ENCODE results near the gene PSMB11.

Gene PSMB11

DNA sequence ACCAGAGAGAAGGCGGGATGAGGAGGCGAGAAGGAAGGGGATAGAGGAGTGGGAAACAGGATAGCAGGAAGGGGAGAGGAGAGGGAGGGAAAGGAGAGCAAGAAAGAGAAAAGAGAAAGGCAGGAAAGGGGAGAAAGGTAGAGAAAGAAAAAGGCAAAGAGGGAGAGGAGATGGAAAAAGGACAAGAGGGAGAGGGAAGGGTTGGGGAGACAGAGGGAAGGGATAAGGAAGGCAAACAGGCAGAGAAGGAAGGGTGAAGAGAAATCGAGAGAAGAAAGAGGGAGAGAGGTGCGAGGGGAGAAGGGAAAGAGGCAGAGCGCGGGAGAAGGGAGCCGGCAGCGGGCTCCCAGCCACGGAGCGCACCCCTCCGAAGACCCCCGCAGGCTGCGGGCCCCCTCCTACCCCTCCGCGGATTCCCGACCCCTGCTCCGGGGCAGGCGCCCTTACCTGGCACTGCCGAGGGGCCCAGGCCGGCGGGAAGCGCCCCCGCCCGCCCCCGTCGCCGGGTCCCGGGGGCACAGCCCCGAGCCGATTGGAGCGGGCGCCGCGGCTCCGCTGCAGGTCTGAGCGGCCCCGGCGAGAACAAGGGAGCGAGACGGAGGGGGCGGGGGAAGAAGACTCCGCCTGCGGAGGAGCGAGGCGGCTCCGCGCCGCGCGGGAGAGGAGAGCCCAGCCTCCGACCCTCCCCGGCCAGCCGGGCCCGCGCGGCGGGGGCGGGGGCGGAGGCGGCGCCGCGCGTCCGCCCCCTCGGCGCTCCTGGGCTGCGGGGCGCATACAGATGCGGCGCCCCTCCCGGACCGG lies 15.1 kb downstream of the PSMB11 start, which contains the start of gene CDH24:
Gene CDH24 (minus strand): TSS at position 565 of the 801 bp plus-strand sequence. CDS start 1,787 bp downstream, outside the sequence.
- Histone ChIP-seq H3K27me3 (ENCODE audit: control insufficient read depth, low read length) (peaks cover 6% of the 10 kb centered on the region; the same call in 1 of the 2 replicates), H3K9me3 (ENCODE audit: control insufficient read depth, insufficient read depth, low read length) (no peaks in the 10 kb centered on the region), H3K27ac (ENCODE audit: low read depth, low read length) (no peak within 1 kb of the TSS), H3K4me3 (ENCODE audit: low read length) (peak within 1 kb of the TSS; percentile 76), H3K4me2 (ENCODE audit: low read length) (peak within 1 kb of the TSS; percentile 95), H3K36me3 (ENCODE audit: control insufficient read depth, low read length) (peaks cover 28% of the 10 kb centered on the region), H3K9me2 (replicated peaks; ENCODE audit: control insufficient read depth, low read length) (no peaks in the 10 kb centered on the region), H3K4me1 (ENCODE audit: control insufficient read depth, low read length) (peaks cover 26% of the 10 kb centered on the region), H3K79me2 (ENCODE audit: control insufficient read depth, low read length) (no peaks in the 10 kb centered on the region), H3F3A (ENCODE audit: control insufficient read depth, insufficient read depth) (peaks cover 26% of the 10 kb centered on the region), H4K20me1 (ENCODE audit: control insufficient read depth, insufficient read depth, low read depth, low read length) (no peaks in the 10 kb centered on the region)
- TF ChIP-seq, protein P1, sequence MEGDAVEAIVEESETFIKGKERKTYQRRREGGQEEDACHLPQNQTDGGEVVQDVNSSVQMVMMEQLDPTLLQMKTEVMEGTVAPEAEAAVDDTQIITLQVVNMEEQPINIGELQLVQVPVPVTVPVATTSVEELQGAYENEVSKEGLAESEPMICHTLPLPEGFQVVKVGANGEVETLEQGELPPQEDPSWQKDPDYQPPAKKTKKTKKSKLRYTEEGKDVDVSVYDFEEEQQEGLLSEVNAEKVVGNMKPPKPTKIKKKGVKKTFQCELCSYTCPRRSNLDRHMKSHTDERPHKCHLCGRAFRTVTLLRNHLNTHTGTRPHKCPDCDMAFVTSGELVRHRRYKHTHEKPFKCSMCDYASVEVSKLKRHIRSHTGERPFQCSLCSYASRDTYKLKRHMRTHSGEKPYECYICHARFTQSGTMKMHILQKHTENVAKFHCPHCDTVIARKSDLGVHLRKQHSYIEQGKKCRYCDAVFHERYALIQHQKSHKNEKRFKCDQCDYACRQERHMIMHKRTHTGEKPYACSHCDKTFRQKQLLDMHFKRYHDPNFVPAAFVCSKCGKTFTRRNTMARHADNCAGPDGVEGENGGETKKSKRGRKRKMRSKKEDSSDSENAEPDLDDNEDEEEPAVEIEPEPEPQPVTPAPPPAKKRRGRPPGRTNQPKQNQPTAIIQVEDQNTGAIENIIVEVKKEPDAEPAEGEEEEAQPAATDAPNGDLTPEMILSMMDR (IDR thresholded peaks at IDR 0.05; ENCODE audit: low read depth, low read length, poor library complexity, severe bottlenecking), result no peak
- TF ChIP-seq EZH2phosphoT487 (IDR thresholded peaks at IDR 0.05; ENCODE audit: borderline replicate concordance, low read length), result no peak

DNA sequence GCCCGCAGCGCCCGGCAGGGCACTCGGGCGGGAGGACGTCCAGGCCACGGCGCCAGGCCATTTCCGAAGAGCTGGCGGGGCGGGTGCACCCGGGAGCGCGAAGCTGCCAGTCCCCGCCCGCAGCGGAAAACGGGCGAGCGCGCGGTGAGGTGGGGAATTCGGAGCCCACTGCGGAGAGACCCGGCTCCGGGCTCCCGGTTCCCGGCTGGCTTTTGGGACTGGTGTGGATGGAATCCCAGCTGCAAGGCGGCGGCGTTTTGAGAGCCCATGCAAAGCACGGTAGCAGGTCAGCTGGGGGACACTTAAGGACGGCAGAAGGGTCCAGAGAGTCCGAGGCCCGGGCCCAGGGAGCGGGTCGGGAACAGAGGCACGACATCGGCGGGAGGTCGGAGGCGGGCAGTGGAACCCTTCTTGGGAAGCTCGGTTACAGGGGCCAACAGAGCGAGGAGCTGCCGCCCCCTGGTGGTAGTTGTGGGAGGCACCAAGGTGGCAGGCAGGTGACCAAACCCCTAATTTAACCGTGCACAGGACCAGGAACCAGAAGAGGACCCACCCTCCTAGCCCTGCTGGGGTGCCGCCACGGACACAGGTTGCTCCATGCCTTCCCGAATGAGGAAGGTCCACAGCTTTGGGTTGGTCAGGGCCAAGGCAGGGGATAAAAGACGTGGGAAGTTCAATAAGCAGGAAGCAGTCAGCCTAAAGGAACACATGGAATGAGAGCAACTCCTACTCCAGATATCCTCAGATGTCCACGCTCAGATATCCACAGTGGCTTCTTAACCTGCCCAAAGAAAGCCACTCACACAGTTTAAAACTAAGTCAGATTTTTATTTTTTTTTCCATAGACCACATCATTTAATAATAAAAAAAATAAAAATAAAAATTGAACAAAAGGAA lies 16.0 kb downstream of the PSMB11 start:
- no peak overlapping the region for H3K27ac ChIP-seq (ENCODE audit: low read depth, low read length)
- H3K4me3 ChIP-seq (ENCODE audit: low read length), result peak overlapping the region; percentile 76
- H3K4me1 ChIP-seq (ENCODE audit: control insufficient read depth, low read length), result peaks cover 26% of the 10 kb centered on the region
- peaks cover 30% of the 10 kb centered on the region for H3F3A ChIP-seq (ENCODE audit: control insufficient read depth, insufficient read depth)
- no peaks in the 10 kb centered on the region for H3K9me3 ChIP-seq (ENCODE audit: control insufficient read depth, insufficient read depth, low read length)
- H4K20me1 ChIP-seq (ENCODE audit: control insufficient read depth, insufficient read depth, low read depth, low read length), result no peaks in the 10 kb centered on the region
- H3K27me3 ChIP-seq (ENCODE audit: control insufficient read depth, low read length), result peaks cover 6% of the 10 kb centered on the region; the same call in 1 of the 2 replicates
- H3K79me2 ChIP-seq (ENCODE audit: control insufficient read depth, low read length), result no peaks in the 10 kb centered on the region
- no peak for TF ChIP-seq EZH2phosphoT487 (IDR thresholded peaks at IDR 0.05; ENCODE audit: borderline replicate concordance, low read length)
- TF ChIP-seq, protein P1 (IDR thresholded peaks at IDR 0.05; ENCODE audit: low read depth, low read length, poor library complexity, severe bottlenecking), result peak; percentile 96
- peak overlapping the region; percentile 95 for H3K4me2 ChIP-seq (ENCODE audit: low read length)
- H3K36me3 ChIP-seq (ENCODE audit: control insufficient read depth, low read length), result peaks cover 36% of the 10 kb centered on the region
- no peaks in the 10 kb centered on the region for H3K9me2 ChIP-seq (replicated peaks; ENCODE audit: control insufficient read depth, low read length)

DNA sequence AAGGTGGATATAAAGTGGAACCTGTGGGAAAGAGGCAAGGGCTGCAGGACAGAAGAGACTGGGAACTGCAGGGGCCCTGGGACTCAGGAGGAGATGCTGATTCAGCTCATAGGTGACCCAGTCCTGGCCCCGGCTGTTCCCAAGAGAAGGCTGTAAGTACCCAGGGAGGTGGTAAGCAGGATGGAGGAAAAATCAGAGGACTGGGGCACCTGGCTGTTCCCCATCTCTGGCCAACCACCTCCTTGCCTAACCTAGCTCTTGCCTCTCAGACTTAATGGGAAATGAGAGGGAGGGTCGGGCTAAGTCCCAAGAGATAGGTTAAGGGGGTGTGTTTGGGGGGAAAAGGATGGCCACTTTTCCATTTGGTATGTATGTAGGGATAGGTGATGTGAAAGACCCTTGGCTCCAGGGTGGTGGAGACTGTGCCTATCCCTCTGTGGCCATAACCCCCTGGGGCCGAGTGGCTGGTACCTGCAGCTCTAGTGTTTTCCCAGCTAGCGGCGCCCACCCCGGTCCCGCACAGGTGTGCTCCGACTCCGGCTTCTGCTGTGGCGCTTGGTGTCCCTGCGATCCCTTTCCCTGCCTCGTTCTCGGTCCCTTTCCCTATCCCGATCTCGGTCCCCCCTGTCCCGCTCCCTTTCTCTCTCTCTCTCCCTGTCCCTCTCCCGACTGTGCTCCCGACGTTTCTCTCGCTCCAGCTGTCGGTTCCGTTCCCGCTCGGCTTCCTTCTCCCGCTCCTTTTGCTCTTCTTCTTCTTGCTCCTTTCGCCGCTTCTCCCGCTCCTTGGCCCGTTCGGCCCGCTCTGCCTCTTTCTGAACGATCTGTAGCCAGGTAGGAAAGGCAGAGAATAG lies 16.9 kb downstream of the PSMB11 start:
- Histone ChIP-seq H4K20me1 (ENCODE audit: control insufficient read depth, insufficient read depth, low read depth, low read length) (no peaks in the 10 kb centered on the region), H3F3A (ENCODE audit: control insufficient read depth, insufficient read depth) (peaks cover 30% of the 10 kb centered on the region), H3K4me3 (ENCODE audit: low read length) (no peak overlapping the region), H3K36me3 (ENCODE audit: control insufficient read depth, low read length) (peaks cover 45% of the 10 kb centered on the region), H3K9me3 (ENCODE audit: control insufficient read depth, insufficient read depth, low read length) (no peaks in the 10 kb centered on the region), H3K9me2 (replicated peaks; ENCODE audit: control insufficient read depth, low read length) (no peaks in the 10 kb centered on the region), H3K27me3 (ENCODE audit: control insufficient read depth, low read length) (peaks cover 6% of the 10 kb centered on the region; the same call in 1 of the 2 replicates), H3K27ac (ENCODE audit: low read depth, low read length) (no peak overlapping the region; the same call in 1 of the 2 replicates), H3K79me2 (ENCODE audit: control insufficient read depth, low read length) (no peaks in the 10 kb centered on the region), H3K4me1 (ENCODE audit: control insufficient read depth, low read length) (peaks cover 26% of the 10 kb centered on the region), H3K4me2 (ENCODE audit: low read length) (no peak overlapping the region)
- TF ChIP-seq EZH2phosphoT487 (IDR thresholded peaks at IDR 0.05; ENCODE audit: borderline replicate concordance, low read length), result no peak
- TF ChIP-seq, protein P1 (IDR thresholded peaks at IDR 0.05; ENCODE audit: low read depth, low read length, poor library complexity, severe bottlenecking), result no peak
